WTC11 (cell line): ENCODE results near the gene NTNG2. TPM values are rescaled to one million over a fixed set of nuclear protein-coding genes. Genes with fewer than 3 reads are reported as not detected.

Experiments
- ATAC-seq: fragments of 200-7000 bp; cut with Tn5 transposase; 2 replicates; pipeline ENCODE4 v1.10.0; 2021; ENCODE audit warnings: mild to moderate bottlenecking, moderate library complexity
- CTCF ChIA-PET: fragments of 300-600 bp; sonication (Branson Sonifier 250); formaldehyde crosslinking; loops from one replicate; lab custom pipeline; 2021; ENCODE audit warnings: antibody characterized with exemption; lab: Charles Lee
- POLR2A ChIA-PET: fragments of 350-600 bp; sonication (Branson Sonifier 250); formaldehyde crosslinking; loops from one replicate; lab custom pipeline; 2021; ENCODE audit warnings: antibody characterized with exemption; lab: Charles Lee
- DNase-seq: peaks from one replicate; pipeline ENCODE4 v3.0.0; 2021; ENCODE audit warnings: low spot score
- H3K27ac Mint-ChIP-seq: 2 replicates; pipeline ENCODE4 v1.8.0; 2021; ENCODE audit warnings: mixed read lengths
- H3K27me3 Mint-ChIP-seq: 2 replicates; pipeline ENCODE4 v1.8.0; 2021; ENCODE audit warnings: low read depth, mild to moderate bottlenecking, moderate library complexity, mixed read lengths
- H3K36me3 Mint-ChIP-seq: 2 replicates; pipeline ENCODE4 v1.8.0; 2021; ENCODE audit warnings: mixed read lengths
- H3K4me1 Mint-ChIP-seq: 2 replicates; pipeline ENCODE4 v1.8.0; 2022; ENCODE audit warnings: mixed read lengths
- H3K4me3 Mint-ChIP-seq: 2 replicates; pipeline ENCODE4 v1.8.0; 2021; ENCODE audit warnings: mild to moderate bottlenecking, moderate library complexity, mixed read lengths
- H3K9me3 Mint-ChIP-seq: 2 replicates; pipeline ENCODE4 v1.8.0; 2021; ENCODE audit warnings: mixed read lengths
- IRF2 ChIP-seq: sonication (generic); formaldehyde crosslinking; IDR thresholded peaks from 2 replicates; pipeline ENCODE4 v1.8.0; 2022; ENCODE audit warnings: low read depth, missing genetic modification reagents, borderline replicate concordance
- OVOL2 ChIP-seq: fragments of 250-450 bp; sonication (Bioruptor Pico); IDR thresholded peaks from 2 replicates; pipeline ENCODE4 v1.9.0; 2021; ENCODE audit warnings: mild to moderate bottlenecking, borderline replicate concordance
- PRDM15 ChIP-seq: sonication (generic); formaldehyde crosslinking; IDR thresholded peaks from 2 replicates; pipeline ENCODE4 v1.8.0; 2022; ENCODE audit warnings: missing genetic modification reagents
- PREB ChIP-seq: sonication (generic); formaldehyde crosslinking; IDR thresholded peaks from 2 replicates; pipeline ENCODE4 v1.8.1; 2022; ENCODE audit warnings: mild to moderate bottlenecking, missing genetic modification reagents, moderate library complexity, borderline replicate concordance
- RORB ChIP-seq: fragments of 250-450 bp; sonication (Bioruptor Pico); IDR thresholded peaks from 2 replicates; pipeline ENCODE4 v1.9.0; 2021; ENCODE audit warnings: mild to moderate bottlenecking
- STAT6 ChIP-seq: sonication (generic); formaldehyde crosslinking; conservative IDR thresholded peaks from 2 replicates; pipeline ENCODE4 v1.8.1; 2023; ENCODE audit warnings: mild to moderate bottlenecking, low read depth, missing genetic modification reagents, moderate library complexity
- TEAD4 ChIP-seq: sonication (generic); formaldehyde crosslinking; IDR thresholded peaks from 2 replicates; pipeline ENCODE4 v1.8.0; 2022; ENCODE audit warnings: mild to moderate bottlenecking, missing genetic modification reagents
- ZBTB21 ChIP-seq: sonication (generic); formaldehyde crosslinking; IDR thresholded peaks from 2 replicates; pipeline ENCODE4 v1.8.1; 2023; ENCODE audit warnings: mild to moderate bottlenecking, missing genetic modification reagents, borderline replicate concordance
- ZNF121 ChIP-seq: sonication (generic); formaldehyde crosslinking; IDR thresholded peaks from 2 replicates; pipeline ENCODE4 v1.8.0; 2023; ENCODE audit warnings: missing genetic modification reagents
- ZNF232 ChIP-seq: sonication (generic); formaldehyde crosslinking; IDR thresholded peaks from 2 replicates; pipeline ENCODE4 v1.8.0; 2022; ENCODE audit warnings: mild to moderate bottlenecking, missing genetic modification reagents
- ZNF263 ChIP-seq: sonication (generic); formaldehyde crosslinking; IDR thresholded peaks from 2 replicates; pipeline ENCODE4 v1.8.1; 2022; ENCODE audit warnings: low read depth, mild to moderate bottlenecking, moderate library complexity, missing genetic modification reagents
- ZNF416 ChIP-seq: fragments of 250-450 bp; sonication (Bioruptor Pico); IDR thresholded peaks from 2 replicates; pipeline ENCODE4 v1.9.0; 2021; ENCODE audit warnings: mild to moderate bottlenecking, inconsistent platforms
- ZNF423 ChIP-seq: fragments of 250-450 bp; sonication (Bioruptor Pico); IDR thresholded peaks from 2 replicates; pipeline ENCODE4 v2.1.2; 2022; ENCODE audit warnings: mild to moderate bottlenecking, moderate library complexity
- total RNA-seq: library from RNA; stranded (reverse); gene quantifications from 3 replicates; pipeline ENCODE4 v1.2.3, GENCODE V29; 2021
- TF ChIP-seq, protein P1 (sequence below): sonication (generic); formaldehyde crosslinking; IDR thresholded peaks from 2 replicates; pipeline ENCODE4 v1.8.0; 2022; ENCODE audit warnings: mild to moderate bottlenecking, missing genetic modification reagents
- TF ChIP-seq, protein P2 (sequence below): fragments of 250-450 bp; sonication (Bioruptor Pico); IDR thresholded peaks from 2 replicates; pipeline ENCODE4 v1.9.0; 2021; ENCODE audit warnings: mild to moderate bottlenecking, borderline replicate concordance
- TF ChIP-seq, protein P3 (sequence below): sonication (generic); formaldehyde crosslinking; IDR thresholded peaks from 2 replicates; pipeline ENCODE4 v1.8.0; 2022; ENCODE audit warnings: mild to moderate bottlenecking, missing genetic modification reagents
- TF ChIP-seq, protein P4 (sequence below): fragments of 250-450 bp; sonication (Bioruptor Pico); IDR thresholded peaks from 2 replicates; pipeline ENCODE4 v1.9.0; 2021; ENCODE audit warnings: mild to moderate bottlenecking
- TF ChIP-seq, protein P5 (sequence below): sonication (generic); formaldehyde crosslinking; IDR thresholded peaks from 2 replicates; pipeline ENCODE4 v1.8.1; 2023; ENCODE audit warnings: mild to moderate bottlenecking, missing genetic modification reagents

Gene NTNG2
- total RNA-seq, 1 experiment from 2014 or later = 3.1 TPM

DNA sequence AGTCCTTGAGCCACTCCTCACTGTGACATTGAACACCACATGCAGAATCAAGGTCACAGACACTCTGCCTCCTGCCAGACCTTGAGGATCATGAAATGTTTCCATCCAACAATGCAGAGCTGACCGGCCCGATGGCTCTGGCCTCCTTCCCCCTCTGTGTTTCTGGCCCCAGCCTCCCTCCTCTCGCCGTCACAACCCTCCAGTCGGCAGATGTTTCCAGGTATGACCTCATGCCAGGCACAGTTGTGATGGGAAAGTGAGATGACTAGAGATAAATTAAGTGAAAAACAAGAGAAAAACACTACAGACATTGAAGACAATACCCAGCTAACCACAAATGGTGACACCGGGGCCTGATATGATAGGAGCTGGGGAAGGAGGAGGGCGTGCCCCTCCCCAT is 9.8 kb downstream of the NTNG2 start:
- no peak overlapping the region for H3K4me3 Mint-ChIP-seq
- ChIA-PET CTCF (interaction anchor here (0.8 to 9.4 kb wide), 8 partner anchors 9 to 87 kb away, joined by 3 to 343 read pairs (median 4); partner anchors contain the start of gene NTNG2), POLR2A (no interaction called here)
- peaks cover 5% of the 10 kb centered on the region for H3K27me3 Mint-ChIP-seq
- H3K9me3 Mint-ChIP-seq = no peaks in the 10 kb centered on the region
- peaks cover 12% of the 10 kb centered on the region for H3K4me1 Mint-ChIP-seq
- no peak for ATAC-seq
- no peak for DNase-seq
- no peaks in the 10 kb centered on the region for H3K36me3 Mint-ChIP-seq
- no peak overlapping the region for H3K27ac Mint-ChIP-seq
- TF ChIP-seq, protein P1, sequence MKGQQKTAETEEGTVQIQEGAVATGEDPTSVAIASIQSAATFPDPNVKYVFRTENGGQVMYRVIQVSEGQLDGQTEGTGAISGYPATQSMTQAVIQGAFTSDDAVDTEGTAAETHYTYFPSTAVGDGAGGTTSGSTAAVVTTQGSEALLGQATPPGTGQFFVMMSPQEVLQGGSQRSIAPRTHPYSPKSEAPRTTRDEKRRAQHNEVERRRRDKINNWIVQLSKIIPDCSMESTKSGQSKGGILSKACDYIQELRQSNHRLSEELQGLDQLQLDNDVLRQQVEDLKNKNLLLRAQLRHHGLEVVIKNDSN (CRISPR knock-in tag) = no peak
- TF ChIP-seq PREB (no peak), RORB (no peak), ZNF232 (no peak)
- TF ChIP-seq, protein P2, sequence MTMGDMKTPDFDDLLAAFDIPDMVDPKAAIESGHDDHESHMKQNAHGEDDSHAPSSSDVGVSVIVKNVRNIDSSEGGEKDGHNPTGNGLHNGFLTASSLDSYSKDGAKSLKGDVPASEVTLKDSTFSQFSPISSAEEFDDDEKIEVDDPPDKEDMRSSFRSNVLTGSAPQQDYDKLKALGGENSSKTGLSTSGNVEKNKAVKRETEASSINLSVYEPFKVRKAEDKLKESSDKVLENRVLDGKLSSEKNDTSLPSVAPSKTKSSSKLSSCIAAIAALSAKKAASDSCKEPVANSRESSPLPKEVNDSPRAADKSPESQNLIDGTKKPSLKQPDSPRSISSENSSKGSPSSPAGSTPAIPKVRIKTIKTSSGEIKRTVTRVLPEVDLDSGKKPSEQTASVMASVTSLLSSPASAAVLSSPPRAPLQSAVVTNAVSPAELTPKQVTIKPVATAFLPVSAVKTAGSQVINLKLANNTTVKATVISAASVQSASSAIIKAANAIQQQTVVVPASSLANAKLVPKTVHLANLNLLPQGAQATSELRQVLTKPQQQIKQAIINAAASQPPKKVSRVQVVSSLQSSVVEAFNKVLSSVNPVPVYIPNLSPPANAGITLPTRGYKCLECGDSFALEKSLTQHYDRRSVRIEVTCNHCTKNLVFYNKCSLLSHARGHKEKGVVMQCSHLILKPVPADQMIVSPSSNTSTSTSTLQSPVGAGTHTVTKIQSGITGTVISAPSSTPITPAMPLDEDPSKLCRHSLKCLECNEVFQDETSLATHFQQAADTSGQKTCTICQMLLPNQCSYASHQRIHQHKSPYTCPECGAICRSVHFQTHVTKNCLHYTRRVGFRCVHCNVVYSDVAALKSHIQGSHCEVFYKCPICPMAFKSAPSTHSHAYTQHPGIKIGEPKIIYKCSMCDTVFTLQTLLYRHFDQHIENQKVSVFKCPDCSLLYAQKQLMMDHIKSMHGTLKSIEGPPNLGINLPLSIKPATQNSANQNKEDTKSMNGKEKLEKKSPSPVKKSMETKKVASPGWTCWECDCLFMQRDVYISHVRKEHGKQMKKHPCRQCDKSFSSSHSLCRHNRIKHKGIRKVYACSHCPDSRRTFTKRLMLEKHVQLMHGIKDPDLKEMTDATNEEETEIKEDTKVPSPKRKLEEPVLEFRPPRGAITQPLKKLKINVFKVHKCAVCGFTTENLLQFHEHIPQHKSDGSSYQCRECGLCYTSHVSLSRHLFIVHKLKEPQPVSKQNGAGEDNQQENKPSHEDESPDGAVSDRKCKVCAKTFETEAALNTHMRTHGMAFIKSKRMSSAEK (CRISPR knock-in tag) = no peak

DNA sequence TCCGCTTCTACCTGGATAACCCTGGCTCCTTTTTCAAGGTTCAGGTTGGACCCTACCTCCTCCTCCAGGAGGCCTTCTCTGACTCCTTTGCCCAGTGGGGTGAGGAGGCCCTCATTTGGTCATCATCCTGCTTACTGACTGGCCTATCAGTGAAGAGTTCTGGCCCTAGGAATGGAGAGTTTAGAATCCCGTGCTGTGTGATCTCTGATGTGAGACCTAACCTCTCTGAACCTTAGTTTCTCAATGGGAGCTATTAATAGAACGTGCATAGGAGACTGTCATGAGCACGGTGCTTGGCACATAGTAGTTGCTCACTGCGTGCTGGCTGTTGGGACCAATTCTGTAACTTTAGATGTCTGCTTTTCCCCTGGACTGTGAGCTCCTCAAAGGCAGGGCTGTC is 10.3 kb downstream of the NTNG2 start:
- Mint-ChIP-seq H3K27me3 (peaks cover 2% of the 10 kb centered on the region), H3K36me3 (no peaks in the 10 kb centered on the region), H3K9me3 (no peaks in the 10 kb centered on the region), H3K4me1 (peaks cover 10% of the 10 kb centered on the region), H3K4me3 (no peak overlapping the region), H3K27ac (no peak overlapping the region)
- CTCF ChIA-PET = interaction anchor here (0.8 to 9.4 kb wide), 5 partner anchors 10 to 68 kb away, joined by 3 to 343 read pairs (median 4); partner anchors contain the start of gene NTNG2
- no peak for ATAC-seq
- DNase-seq = no peak
- POLR2A ChIA-PET = no interaction called here
- TF ChIP-seq ZNF121 = no peak
- TF ChIP-seq OVOL2 (CRISPR knock-in tag) = no peak
- TF ChIP-seq ZNF416 = no peak
- TF ChIP-seq PRDM15 (CRISPR knock-in tag) = no peak
- no peak for TF ChIP-seq PREB
- TF ChIP-seq STAT6 (CRISPR knock-in tag) = no peak
- no peak for TF ChIP-seq ZNF263 (CRISPR knock-in tag)
- no peak for TF ChIP-seq ZNF232
- TF ChIP-seq, protein P3, sequence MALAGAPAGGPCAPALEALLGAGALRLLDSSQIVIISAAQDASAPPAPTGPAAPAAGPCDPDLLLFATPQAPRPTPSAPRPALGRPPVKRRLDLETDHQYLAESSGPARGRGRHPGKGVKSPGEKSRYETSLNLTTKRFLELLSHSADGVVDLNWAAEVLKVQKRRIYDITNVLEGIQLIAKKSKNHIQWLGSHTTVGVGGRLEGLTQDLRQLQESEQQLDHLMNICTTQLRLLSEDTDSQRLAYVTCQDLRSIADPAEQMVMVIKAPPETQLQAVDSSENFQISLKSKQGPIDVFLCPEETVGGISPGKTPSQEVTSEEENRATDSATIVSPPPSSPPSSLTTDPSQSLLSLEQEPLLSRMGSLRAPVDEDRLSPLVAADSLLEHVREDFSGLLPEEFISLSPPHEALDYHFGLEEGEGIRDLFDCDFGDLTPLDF = no peak
- TF ChIP-seq, protein P4, sequence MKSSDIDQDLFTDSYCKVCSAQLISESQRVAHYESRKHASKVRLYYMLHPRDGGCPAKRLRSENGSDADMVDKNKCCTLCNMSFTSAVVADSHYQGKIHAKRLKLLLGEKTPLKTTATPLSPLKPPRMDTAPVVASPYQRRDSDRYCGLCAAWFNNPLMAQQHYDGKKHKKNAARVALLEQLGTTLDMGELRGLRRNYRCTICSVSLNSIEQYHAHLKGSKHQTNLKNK (CRISPR knock-in tag) = no peak
- no peak for TF ChIP-seq ZNF423
- no peak for TF ChIP-seq ZBTB21 (CRISPR knock-in tag)
- TF ChIP-seq, protein P5, sequence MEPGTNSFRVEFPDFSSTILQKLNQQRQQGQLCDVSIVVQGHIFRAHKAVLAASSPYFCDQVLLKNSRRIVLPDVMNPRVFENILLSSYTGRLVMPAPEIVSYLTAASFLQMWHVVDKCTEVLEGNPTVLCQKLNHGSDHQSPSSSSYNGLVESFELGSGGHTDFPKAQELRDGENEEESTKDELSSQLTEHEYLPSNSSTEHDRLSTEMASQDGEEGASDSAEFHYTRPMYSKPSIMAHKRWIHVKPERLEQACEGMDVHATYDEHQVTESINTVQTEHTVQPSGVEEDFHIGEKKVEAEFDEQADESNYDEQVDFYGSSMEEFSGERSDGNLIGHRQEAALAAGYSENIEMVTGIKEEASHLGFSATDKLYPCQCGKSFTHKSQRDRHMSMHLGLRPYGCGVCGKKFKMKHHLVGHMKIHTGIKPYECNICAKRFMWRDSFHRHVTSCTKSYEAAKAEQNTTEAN (CRISPR knock-in tag) = no peak
- no peak for TF ChIP-seq IRF2 (CRISPR knock-in tag)
- TF ChIP-seq TEAD4 (CRISPR knock-in tag) = no peak
